Cardiac muscle cell (in vitro differentiated cells and primary cell): Measurements from ENCODE around the gene CAPZA1. TPM values are rescaled to one million over a fixed set of nuclear protein-coding genes. Genes with fewer than 3 reads are reported as not detected.

Experiments used
- DNase-seq, 2 donors: peaks; one replicate each; pipeline versions ENCODE4 v3.0.0 to v3.0.0-alpha.2; 2010 to 2017; ENCODE audit warnings: low read depth in 1 of 2, low spot score in 1 of 2
- H3K27ac ChIP-seq: fragments of 200-600 bp; sonication (generic); 2 replicates; pipeline ENCODE4 v1.5.1; 2016
- H3K27me3 ChIP-seq: fragments of 200-600 bp; sonication (generic); 2 replicates; pipeline ENCODE4 v1.6.0; 2016; ENCODE audit warnings: control low read depth
- H3K36me3 ChIP-seq: fragments of 200-600 bp; sonication (generic); 2 replicates; pipeline ENCODE4 v1.5.1; 2016; ENCODE audit warnings: control low read depth
- H3K4me1 ChIP-seq: fragments of 200-600 bp; sonication (generic); 2 replicates; pipeline ENCODE4 v1.8.1; 2017; ENCODE audit warnings: low read depth, mild to moderate bottlenecking, mixed run types
- H3K4me3 ChIP-seq: fragments of 200-600 bp; sonication (generic); 2 replicates; pipeline ENCODE4 v1.5.1; 2016; ENCODE audit warnings: mild to moderate bottlenecking
- H3K9me3 ChIP-seq: fragments of 200-600 bp; sonication (generic); 2 replicates; pipeline ENCODE4 v1.5.1; 2017; ENCODE audit warnings: low read depth, mild to moderate bottlenecking, control low read depth
- polyA plus RNA-seq: library from polyadenylated mRNA; unstranded; fragments of >200 nt; fragmentation: Nextera tagmentation; extraction: Ambion mirVana; gene quantifications from 2 replicates; pipeline ENCODE4 v1.2.1, GENCODE V29; 2016
- total RNA-seq: library from RNA; depleted of rRNA; stranded (reverse); fragments of >200 nt; gene quantifications from 2 replicates; pipeline ENCODE4 v1.2.3, GENCODE V29; 2016
- TF ChIP-seq, protein P1 (sequence below): IDR thresholded peaks from 2 replicates; pipeline ENCODE4 v1.5.1; 2012; ENCODE audit warnings: low read depth, mild to moderate bottlenecking, low read length

Gene CAPZA1
- total and polyA plus RNA-seq, 2 experiments from 2014 or later: 94.9 to 122 TPM

DNA sequence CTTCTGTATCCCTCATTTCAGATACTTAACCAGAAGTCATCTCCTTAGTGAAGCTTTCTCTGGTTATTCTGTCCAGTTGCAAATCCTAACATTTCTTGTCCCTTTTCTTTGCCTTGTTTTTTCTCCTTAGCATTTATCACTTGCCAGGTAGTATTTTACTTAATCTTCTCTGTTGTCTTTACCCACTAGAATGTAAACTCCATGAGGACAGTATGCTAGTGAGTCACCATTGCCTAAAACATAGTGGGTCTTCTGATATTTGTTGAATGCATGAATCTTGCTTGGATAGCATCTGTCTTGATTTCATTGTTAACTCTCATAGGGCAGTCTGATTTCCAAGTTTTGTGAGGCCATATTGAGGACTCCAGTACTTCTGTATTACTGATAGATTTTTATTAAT is 9.6 kb downstream of the CAPZA1 start:
- TF ChIP-seq, protein P1, sequence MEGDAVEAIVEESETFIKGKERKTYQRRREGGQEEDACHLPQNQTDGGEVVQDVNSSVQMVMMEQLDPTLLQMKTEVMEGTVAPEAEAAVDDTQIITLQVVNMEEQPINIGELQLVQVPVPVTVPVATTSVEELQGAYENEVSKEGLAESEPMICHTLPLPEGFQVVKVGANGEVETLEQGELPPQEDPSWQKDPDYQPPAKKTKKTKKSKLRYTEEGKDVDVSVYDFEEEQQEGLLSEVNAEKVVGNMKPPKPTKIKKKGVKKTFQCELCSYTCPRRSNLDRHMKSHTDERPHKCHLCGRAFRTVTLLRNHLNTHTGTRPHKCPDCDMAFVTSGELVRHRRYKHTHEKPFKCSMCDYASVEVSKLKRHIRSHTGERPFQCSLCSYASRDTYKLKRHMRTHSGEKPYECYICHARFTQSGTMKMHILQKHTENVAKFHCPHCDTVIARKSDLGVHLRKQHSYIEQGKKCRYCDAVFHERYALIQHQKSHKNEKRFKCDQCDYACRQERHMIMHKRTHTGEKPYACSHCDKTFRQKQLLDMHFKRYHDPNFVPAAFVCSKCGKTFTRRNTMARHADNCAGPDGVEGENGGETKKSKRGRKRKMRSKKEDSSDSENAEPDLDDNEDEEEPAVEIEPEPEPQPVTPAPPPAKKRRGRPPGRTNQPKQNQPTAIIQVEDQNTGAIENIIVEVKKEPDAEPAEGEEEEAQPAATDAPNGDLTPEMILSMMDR: no peak
- Histone ChIP-seq H3K4me1 (no peaks in the 10 kb centered on the region), H3K9me3 (no peaks in the 10 kb centered on the region), H3K36me3 (peaks cover 4% of the 10 kb centered on the region), H3K27me3 (no peaks in the 10 kb centered on the region), H3K4me3 (no peak overlapping the region), H3K27ac (no peak overlapping the region)
- DNase-seq: no peak

DNA sequence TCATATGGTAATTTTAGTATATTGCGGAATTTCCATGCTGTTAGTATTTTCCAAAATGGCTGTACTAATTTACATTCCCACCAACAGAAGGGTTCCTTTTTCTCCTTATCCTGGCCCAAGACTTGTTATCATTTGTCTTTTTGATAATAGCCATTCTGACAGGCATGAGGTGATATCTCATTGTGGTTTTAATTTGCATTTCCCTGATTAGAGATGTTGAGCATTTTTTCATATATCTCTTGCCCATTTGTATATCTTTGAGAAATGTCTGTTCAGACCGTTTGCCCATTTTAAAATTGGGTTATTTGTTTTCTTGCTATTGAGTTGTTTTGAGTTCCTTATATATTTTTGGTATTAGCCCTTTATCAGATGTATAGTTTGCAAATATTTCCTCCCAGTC is 14.0 kb downstream of the CAPZA1 start:
- TF ChIP-seq, protein P1: no peak
- H3K9me3 ChIP-seq: no peaks in the 10 kb centered on the region
- H3K27ac ChIP-seq: no peak overlapping the region
- peaks cover 4% of the 10 kb centered on the region for H3K36me3 ChIP-seq
- DNase-seq: no peak
- no peaks in the 10 kb centered on the region for H3K27me3 ChIP-seq
- H3K4me3 ChIP-seq: no peak overlapping the region
- no peaks in the 10 kb centered on the region for H3K4me1 ChIP-seq

DNA sequence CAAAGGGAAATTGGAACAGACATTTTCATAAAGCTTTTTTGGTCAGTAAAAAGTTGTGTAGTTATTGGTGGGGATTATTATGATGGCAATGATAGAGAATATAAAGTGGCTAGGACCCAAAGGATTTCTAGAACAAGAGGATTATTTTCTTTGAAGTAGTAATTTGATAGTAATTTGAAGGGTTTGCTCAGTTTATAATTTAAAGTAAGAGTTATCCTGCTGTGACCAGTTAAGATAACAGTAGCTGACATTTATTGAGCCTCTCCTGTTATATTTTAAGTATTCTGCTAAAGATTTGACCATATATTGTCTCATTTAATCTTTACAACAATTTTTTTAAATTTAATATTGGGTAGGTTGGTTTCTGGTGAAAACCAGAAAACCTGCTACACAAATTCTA is 14.7 kb downstream of the CAPZA1 start:
- Histone ChIP-seq H3K27ac (no peak overlapping the region), H3K4me3 (no peak overlapping the region), H3K4me1 (no peaks in the 10 kb centered on the region), H3K9me3 (no peaks in the 10 kb centered on the region), H3K36me3 (peaks cover 4% of the 10 kb centered on the region), H3K27me3 (no peaks in the 10 kb centered on the region)
- TF ChIP-seq, protein P1: no peak
- DNase-seq: no peak

DNA sequence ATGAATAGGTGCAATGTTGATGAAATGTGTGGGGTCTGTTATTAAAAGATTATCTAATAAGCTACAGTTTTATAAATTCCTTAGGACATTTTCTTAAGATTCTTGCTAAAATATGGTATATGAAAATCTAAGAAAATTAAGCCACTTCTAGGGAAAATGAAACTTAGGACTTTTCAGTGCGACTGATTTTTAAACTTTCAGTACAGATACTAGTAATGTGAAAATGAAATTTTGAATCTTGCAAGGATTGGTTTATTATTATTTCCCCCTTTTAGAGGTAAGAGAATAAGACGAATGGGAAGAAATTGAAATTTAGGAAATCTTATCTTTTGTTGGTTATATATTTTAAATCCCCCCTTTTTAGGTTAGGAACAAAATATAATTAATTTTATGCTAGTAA is 16.4 kb downstream of the CAPZA1 start:
- no peak overlapping the region for H3K27ac ChIP-seq
- H3K27me3 ChIP-seq: no peaks in the 10 kb centered on the region
- DNase-seq: no peak
- H3K36me3 ChIP-seq: peaks cover under 1% of the 10 kb centered on the region
- H3K9me3 ChIP-seq: no peaks in the 10 kb centered on the region
- H3K4me1 ChIP-seq: no peaks in the 10 kb centered on the region
- no peak overlapping the region for H3K4me3 ChIP-seq
- TF ChIP-seq, protein P1: no peak

DNA sequence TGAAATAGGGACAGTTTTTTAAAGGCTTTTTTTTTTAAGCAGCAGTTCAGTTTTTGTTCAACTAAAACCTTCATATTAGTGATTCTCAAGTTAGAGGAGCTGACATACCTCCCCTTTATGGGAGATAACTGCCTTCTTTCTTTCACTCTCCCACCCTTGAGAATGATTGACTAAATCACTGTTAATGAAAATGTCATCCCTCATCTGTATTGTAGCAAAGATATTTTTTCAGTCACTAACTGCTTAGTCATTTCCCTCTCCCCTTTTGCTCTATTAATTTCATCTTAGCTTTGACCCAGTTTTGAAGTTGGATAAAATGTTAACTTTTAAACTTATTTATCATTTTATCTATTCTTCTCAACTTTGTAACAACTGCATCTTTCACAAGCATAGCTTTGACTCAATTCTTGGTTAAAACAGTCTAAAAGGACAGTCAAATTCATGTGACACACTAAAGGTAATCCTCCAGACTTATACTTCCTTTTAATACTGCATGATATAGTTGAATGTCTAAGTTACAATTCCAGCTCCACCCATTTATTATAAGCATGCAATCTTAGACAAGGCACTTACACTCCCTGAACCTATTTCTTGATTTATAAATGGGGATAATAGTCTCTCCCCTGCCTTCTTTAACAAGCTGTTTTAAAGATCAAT is 17.1 kb downstream of the CAPZA1 start:
- no peaks in the 10 kb centered on the region for H3K36me3 ChIP-seq
- no peaks in the 10 kb centered on the region for H3K27me3 ChIP-seq
- H3K9me3 ChIP-seq: no peaks in the 10 kb centered on the region
- no peaks in the 10 kb centered on the region for H3K4me1 ChIP-seq
- TF ChIP-seq, protein P1: no peak
- H3K4me3 ChIP-seq: no peak overlapping the region
- no peak overlapping the region for H3K27ac ChIP-seq
- no peak for DNase-seq
